ENCODE results near the gene RPUSD1.

DNA sequence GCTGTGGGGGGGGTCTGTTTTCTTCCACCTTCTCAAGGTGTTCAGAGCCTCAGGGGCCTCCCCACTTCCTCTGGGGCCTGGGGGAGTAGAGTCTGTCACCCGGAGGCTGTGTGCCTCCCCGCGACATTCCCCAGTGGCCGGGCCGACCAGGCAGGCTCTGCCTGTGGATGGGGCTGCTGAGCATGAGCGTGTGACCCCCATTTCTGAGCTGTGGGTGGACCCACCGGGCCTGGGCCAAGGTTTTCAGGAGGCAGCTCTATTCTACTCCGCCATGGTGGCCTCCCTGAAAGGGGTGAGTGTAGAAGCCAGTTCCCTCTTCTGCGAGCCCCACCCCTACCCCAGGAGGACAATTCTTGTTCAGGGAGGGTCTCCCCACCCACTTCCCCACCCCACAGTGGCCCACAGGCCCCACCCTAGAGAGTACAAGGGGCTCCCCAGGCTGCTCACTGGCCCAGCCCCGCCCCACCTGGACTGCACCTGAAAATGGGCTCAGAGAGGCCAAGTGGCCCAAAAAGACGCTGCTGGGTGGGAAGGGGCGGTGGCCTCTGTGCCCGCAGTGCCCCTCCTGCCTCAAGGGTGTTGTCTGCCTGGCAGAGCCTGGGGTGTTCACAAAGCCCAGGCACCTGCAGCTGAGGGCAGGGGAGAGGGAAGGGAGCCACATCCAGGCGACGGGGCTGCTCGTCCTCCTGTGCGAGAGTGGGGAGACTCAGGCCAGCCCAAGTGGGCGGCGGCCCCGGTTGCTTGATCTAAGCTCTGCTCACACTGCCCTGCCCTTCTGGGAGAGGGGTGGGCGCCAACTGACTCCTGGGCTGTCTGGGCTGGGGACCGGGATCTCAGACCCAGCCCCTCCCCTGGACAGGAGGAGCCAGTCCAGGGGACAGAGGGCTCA is 26.3 kb downstream of the RPUSD1 start:
- TF ChIP-seq POLR2A (IDR thresholded peaks at IDR 0.05; ENCODE audit: extremely low read depth, insufficient read length) = no peak
- TF ChIP-seq, protein P1, sequence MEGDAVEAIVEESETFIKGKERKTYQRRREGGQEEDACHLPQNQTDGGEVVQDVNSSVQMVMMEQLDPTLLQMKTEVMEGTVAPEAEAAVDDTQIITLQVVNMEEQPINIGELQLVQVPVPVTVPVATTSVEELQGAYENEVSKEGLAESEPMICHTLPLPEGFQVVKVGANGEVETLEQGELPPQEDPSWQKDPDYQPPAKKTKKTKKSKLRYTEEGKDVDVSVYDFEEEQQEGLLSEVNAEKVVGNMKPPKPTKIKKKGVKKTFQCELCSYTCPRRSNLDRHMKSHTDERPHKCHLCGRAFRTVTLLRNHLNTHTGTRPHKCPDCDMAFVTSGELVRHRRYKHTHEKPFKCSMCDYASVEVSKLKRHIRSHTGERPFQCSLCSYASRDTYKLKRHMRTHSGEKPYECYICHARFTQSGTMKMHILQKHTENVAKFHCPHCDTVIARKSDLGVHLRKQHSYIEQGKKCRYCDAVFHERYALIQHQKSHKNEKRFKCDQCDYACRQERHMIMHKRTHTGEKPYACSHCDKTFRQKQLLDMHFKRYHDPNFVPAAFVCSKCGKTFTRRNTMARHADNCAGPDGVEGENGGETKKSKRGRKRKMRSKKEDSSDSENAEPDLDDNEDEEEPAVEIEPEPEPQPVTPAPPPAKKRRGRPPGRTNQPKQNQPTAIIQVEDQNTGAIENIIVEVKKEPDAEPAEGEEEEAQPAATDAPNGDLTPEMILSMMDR (IDR thresholded peaks at IDR 0.05; ENCODE audit: low read depth, low read length) = no peak
- no peak for TF ChIP-seq MAX (IDR thresholded peaks at IDR 0.05; ENCODE audit: low read depth, low read length)
